Activated CD4-positive, alpha-beta T cell treated with anti-CD3 and anti-CD28 coated beads, Interleukin-2, amount 10 ng/mL, durations not matched to agents 24 days and 14 days (primary cell): ENCODE measurements around the gene SETD7. TPM values are rescaled to one million over a fixed set of nuclear protein-coding genes. Genes with fewer than 3 reads are reported as not detected.
"Not testable (repeated sequence)": the region's sequence is repeated elsewhere in the genome, so short reads cannot be mapped to it uniquely, and the experiment has no call there.

Experiments
- DNase-seq: peaks from one replicate; pipeline ENCODE4 v3.0.0; 2022
- H3K27ac Mint-ChIP-seq: one replicate; pipeline ENCODE4 v1.8.0; 2022; ENCODE audit warnings: mild to moderate bottlenecking, mixed read lengths
- H3K27me3 Mint-ChIP-seq: one replicate; pipeline ENCODE4 v1.8.0; 2022; ENCODE audit warnings: mixed read lengths
- H3K36me3 Mint-ChIP-seq: one replicate; pipeline ENCODE4 v1.8.0; 2022; ENCODE audit warnings: low read depth, mild to moderate bottlenecking, mixed read lengths
- H3K4me1 Mint-ChIP-seq: one replicate; pipeline ENCODE4 v1.8.0; 2021; ENCODE audit warnings: mixed read lengths
- H3K4me3 Mint-ChIP-seq: one replicate; pipeline ENCODE4 v1.8.0; 2022; ENCODE audit warnings: mild to moderate bottlenecking, moderate library complexity, mixed read lengths
- H3K9me3 Mint-ChIP-seq: one replicate; pipeline ENCODE4 v1.8.0; 2021; ENCODE audit warnings: mixed read lengths
- intact Hi-C: fragments of 100-400 bp; cut with micrococcal nuclease; formaldehyde crosslinking; loops from one replicate; pipeline ENCODE4 v1.15.1; 2023
- total RNA-seq: library from RNA; stranded (reverse); gene quantifications from 2 replicates; pipeline ENCODE4 v1.2.3, GENCODE V29; 2022

SETD7 gene
- total RNA-seq, 1 donor from 2014 or later: 18.5 TPM

DNA sequence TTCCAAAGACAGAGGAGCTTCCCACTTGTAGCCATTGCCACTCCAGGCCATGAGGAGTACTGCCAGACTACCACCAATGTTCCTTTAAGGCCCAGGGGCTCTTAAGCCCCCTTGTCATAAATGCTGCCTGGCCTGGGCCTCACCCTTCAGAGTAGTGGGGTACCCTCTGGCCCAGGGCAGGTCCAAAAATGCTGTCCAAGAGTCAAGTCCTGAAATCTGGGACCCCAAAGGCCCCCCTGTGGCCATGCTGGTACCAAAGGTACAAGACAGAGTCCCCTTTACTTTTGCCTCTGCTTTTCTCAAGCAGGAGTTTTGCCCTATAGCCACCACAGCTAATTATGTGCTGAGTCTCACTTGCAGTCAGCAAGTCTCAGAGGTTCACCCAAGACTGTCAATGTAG is 85.7 kb downstream of the SETD7 start:
- Mint-ChIP-seq H3K27me3 (no peaks in the 10 kb centered on the region), H3K4me1 (no peaks in the 10 kb centered on the region), H3K36me3 (peaks cover 38% of the 10 kb centered on the region), H3K27ac (no peak overlapping the region), H3K9me3 (peaks cover 25% of the 10 kb centered on the region), H3K4me3 (no peak overlapping the region)
- no peak for DNase-seq
- intact Hi-C loops: no loop called here

GRCh38 chr4:139469869-139470268 is 86.2 kb downstream of the SETD7 start:
- no peak overlapping the region for H3K4me3 Mint-ChIP-seq
- H3K9me3 Mint-ChIP-seq: peaks cover 25% of the 10 kb centered on the region
- intact Hi-C loops: no loop called here
- H3K27ac Mint-ChIP-seq: no peak overlapping the region
- no peaks in the 10 kb centered on the region for H3K4me1 Mint-ChIP-seq
- peaks cover 38% of the 10 kb centered on the region for H3K36me3 Mint-ChIP-seq
- DNase-seq: no peak
- H3K27me3 Mint-ChIP-seq: no peaks in the 10 kb centered on the region

DNA sequence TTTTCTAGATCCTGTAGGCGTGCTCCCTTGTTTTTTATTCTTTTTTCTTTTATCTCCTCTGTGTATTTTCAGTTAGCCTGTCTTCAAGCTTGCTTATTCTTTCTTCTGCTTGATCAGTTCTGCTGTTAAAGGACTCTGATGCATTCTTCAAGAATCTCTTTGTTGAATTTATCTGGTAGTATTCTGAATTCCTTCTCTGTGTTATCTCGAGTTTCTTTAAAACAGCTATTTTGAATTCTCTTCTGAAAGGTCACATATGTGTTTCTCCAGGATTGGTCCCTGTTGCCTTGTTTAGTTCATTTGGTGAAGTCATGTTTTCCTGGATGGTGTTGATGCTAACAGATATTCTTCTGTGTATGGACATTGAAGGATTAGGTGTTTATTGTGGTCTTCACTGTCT is 86.8 kb downstream of the SETD7 start:
- Mint-ChIP-seq H3K27me3 (no peaks in the 10 kb centered on the region), H3K36me3 (peaks cover 39% of the 10 kb centered on the region), H3K9me3 (peaks cover 25% of the 10 kb centered on the region), H3K4me3 (no peak overlapping the region), H3K27ac (no peak overlapping the region), H3K4me1 (no peaks in the 10 kb centered on the region)
- no peak for DNase-seq
- intact Hi-C loops: no loop called here

- H3K4me3 Mint-ChIP-seq, DNase-seq, H3K27me3 Mint-ChIP-seq, H3K27ac Mint-ChIP-seq, intact Hi-C loops, H3K4me1 Mint-ChIP-seq: not testable (repeated sequence)
- Mint-ChIP-seq H3K9me3 (peaks cover 25% of the 10 kb centered on the region), H3K36me3 (peaks cover 39% of the 10 kb centered on the region)
Observed at GRCh38 chr4:139468756-139469155, 87.3 kb downstream of the SETD7 start.

GRCh38 chr4:139465922-139466321 is 90.1 kb downstream of the SETD7 start:
- Mint-ChIP-seq H3K9me3 (peaks cover 15% of the 10 kb centered on the region), H3K4me1 (no peaks in the 10 kb centered on the region), H3K27me3 (no peaks in the 10 kb centered on the region), H3K4me3 (no peak overlapping the region), H3K27ac (no peak overlapping the region), H3K36me3 (peaks cover 29% of the 10 kb centered on the region)
- DNase-seq: no peak
- intact Hi-C loops: no loop called here

DNA sequence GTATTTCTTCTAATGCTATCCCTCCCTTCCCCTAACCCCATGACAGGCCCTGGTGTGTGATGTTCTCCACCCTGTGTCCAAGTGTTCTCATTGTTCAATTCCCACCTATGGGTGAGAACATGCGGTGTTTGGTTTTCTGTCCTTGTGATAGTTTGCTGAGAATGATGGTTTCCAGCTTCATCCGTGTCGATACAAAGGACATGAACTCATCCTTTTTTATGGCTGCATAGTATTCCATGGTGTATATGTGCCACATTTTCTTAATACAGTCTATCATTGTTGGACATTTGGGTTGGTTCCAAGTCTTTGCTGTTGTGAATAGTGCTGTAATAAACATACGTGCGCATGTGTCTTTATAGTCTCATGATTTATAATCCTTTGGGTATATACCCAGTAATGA is 91.5 kb downstream of the SETD7 start:
- intact Hi-C loops, H3K4me1 Mint-ChIP-seq, H3K27me3 Mint-ChIP-seq, H3K27ac Mint-ChIP-seq, H3K4me3 Mint-ChIP-seq, DNase-seq: not testable (repeated sequence)
- H3K36me3 Mint-ChIP-seq: peaks cover 29% of the 10 kb centered on the region
- peaks cover 10% of the 10 kb centered on the region for H3K9me3 Mint-ChIP-seq

DNA sequence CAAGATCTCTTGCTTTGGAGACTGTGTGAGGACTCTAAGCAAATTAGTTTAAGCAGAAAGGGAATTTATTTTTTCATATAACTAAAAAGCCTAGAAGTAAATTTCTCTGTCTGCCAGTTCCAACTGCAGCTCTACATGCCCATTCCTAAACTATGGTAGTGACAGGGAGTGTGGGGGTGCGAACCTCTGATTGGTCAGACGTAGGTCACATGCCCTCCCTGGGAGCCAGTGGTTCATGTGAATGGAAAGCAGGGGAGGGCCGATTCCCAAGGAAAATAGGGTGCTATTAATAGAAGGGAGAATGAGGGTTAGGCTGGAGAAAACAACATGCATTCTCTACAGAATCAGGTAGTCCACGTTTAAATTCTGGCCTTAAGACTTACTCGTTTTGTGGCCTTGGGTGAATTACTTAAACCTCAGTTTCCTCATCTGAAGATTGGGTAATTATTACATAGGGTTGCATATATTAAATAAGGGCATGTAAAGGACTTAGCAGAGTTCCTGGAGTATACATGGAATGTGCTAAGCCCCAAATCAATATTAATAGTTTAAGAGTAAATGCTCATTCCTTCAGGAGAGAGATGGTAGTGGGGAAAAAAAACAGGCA is 94.9 kb downstream of the SETD7 start:
- Mint-ChIP-seq H3K27ac (no peak overlapping the region), H3K4me1 (peaks cover 21% of the 10 kb centered on the region), H3K36me3 (peaks cover 17% of the 10 kb centered on the region), H3K9me3 (no peaks in the 10 kb centered on the region), H3K27me3 (no peaks in the 10 kb centered on the region), H3K4me3 (no peak overlapping the region)
- intact Hi-C loops: no loop called here
- DNase-seq: no peak

GRCh38 chr4:139460565-139460964 is 95.5 kb downstream of the SETD7 start:
- intact Hi-C loops: no loop called here
- peaks cover 17% of the 10 kb centered on the region for H3K36me3 Mint-ChIP-seq
- H3K4me3 Mint-ChIP-seq: no peak overlapping the region
- no peak for DNase-seq
- H3K9me3 Mint-ChIP-seq: no peaks in the 10 kb centered on the region
- H3K27me3 Mint-ChIP-seq: no peaks in the 10 kb centered on the region
- peaks cover 26% of the 10 kb centered on the region for H3K4me1 Mint-ChIP-seq
- no peak overlapping the region for H3K27ac Mint-ChIP-seq

DNA sequence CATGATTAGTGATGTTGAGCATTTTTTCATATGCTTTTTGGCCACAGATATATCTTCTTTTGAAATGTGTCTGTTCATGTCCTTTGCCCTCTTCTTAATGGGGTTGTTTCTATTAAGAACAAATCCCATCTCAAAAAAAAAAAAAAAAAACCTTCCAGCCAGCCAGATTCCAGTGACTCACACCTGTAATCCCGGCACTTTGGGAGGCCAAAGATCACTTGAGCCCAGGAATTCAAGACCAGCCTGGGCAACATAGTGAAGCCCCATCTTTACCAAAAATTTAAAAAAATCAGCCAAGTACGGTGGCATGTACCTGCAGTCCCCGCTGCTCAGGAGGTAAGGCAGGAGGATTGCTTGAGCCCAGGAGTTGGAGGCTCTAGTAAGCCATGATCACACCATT is 97.0 kb downstream of the SETD7 start:
- Mint-ChIP-seq H3K36me3 (peaks cover 15% of the 10 kb centered on the region), H3K27ac (no peak overlapping the region), H3K27me3 (no peaks in the 10 kb centered on the region), H3K9me3 (no peaks in the 10 kb centered on the region), H3K4me3 (no peak overlapping the region), H3K4me1 (peaks cover 41% of the 10 kb centered on the region)
- intact Hi-C loops: loop anchor here (10.0 kb wide), 1 partner anchor 916 kb away; the partner anchor contains the start of gene SCOC
- no peak for DNase-seq

DNA sequence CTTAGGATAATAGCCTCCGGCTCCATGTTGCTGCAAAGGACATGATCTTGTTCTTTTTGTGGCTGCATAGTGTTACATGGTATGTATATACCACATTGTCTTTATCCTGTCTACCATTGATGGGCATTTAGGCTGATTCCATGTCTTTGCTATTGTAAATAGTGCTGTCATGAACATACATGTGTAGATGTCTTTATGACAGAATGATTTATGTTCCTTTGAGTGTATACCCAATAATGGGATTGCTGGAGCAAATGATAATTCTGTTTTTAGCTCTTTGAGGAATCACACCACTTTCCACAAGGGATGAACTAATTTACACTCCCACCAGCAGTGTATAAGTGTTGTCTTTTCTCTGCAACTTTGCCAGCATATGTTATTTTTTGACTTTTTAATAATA is 97.5 kb downstream of the SETD7 start:
- Mint-ChIP-seq H3K4me3 (no peak overlapping the region), H3K27me3 (no peaks in the 10 kb centered on the region), H3K27ac (no peak overlapping the region), H3K36me3 (peaks cover 14% of the 10 kb centered on the region), H3K4me1 (peaks cover 42% of the 10 kb centered on the region), H3K9me3 (no peaks in the 10 kb centered on the region)
- intact Hi-C loops: loop anchor here (10.0 kb wide), 1 partner anchor 916 kb away; the partner anchor contains the start of gene SCOC
- no peak for DNase-seq

DNA sequence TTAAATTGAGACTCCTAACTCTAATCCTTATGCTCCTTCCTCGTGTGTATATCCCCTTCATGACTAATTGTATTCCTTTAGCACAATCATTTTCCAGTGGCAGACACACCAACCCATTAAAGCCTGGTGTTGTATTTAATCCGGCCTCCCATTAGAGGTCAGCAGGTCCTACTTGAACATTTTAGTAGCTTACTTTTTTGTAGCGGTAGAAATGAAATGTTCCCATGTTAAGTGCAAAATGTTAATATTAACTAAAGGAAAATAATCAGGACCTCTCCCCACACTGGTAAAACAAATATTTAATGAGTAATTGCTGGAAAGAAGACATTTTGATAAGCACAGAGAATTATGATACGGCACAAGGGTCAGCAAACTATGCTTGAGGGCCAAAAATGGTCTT is 98.7 kb downstream of the SETD7 start:
- intact Hi-C loops: loop anchor here (10.0 kb wide), 1 partner anchor 917 kb away; the partner anchor contains the start of gene SCOC
- H3K4me3 Mint-ChIP-seq: no peak overlapping the region
- peaks cover 48% of the 10 kb centered on the region for H3K4me1 Mint-ChIP-seq
- no peaks in the 10 kb centered on the region for H3K27me3 Mint-ChIP-seq
- peaks cover 11% of the 10 kb centered on the region for H3K36me3 Mint-ChIP-seq
- H3K27ac Mint-ChIP-seq: no peak overlapping the region
- H3K9me3 Mint-ChIP-seq: no peaks in the 10 kb centered on the region
- peak; percentile 31 for DNase-seq

DNA sequence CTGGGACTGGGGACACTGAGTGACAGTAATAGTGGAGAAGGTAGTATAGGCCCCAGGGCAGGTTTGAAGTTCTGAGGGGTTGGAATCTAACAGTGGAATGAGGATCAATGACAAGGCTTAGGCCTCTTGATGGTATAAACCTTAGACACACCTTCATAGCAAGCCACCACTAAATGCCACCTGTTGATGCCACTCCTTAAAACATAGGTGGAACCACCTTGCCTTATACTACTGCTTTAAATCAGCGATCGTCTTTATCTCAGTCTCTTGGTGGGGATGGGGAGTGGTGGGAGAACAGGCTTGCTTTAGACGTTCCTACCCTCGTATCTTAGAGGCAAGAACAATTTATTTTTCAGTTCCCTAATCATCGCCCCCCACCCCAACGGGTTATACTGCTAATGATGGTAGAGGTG is 100.9 kb downstream of the SETD7 start:
- Mint-ChIP-seq H3K4me1 (peaks cover 52% of the 10 kb centered on the region), H3K9me3 (no peaks in the 10 kb centered on the region), H3K27ac (peak overlapping the region; percentile 91), H3K4me3 (peak overlapping the region; percentile 92), H3K36me3 (peaks cover 7% of the 10 kb centered on the region), H3K27me3 (no peaks in the 10 kb centered on the region)
- intact Hi-C loops: loop anchor here (10.0 kb wide), 1 partner anchor 920 kb away; the partner anchor contains the start of gene SCOC
- DNase-seq: peak; percentile 60

- Mint-ChIP-seq H3K36me3 (peaks cover 4% of the 10 kb centered on the region), H3K4me3 (peak within 1 kb of the TSS; percentile 92), H3K4me1 (peaks cover 52% of the 10 kb centered on the region), H3K27ac (peak within 1 kb of the TSS; percentile 96), H3K9me3 (no peaks in the 10 kb centered on the region), H3K27me3 (no peaks in the 10 kb centered on the region)
- intact Hi-C loops: loop anchor here (1.0 to 10.0 kb wide), 4 partner anchors 153 to 1768 kb away; partner anchors contain the start of genes NAA15, SCOC and ZNF330
- no peak for DNase-seq
Observed at GRCh38 chr4:139454111-139455045, 101.6 kb downstream of the SETD7 start, which contains the start of gene RAB33B. Gene RAB33B (plus strand): TSS chr4:139454121. CDS start chr4:139454196, 75 bp downstream.
